Inflammatory macrophage (primary cell): ENCODE measurements around the gene RABEPK.
"Not testable (repeated sequence)": the region's sequence is repeated elsewhere in the genome, so short reads cannot be mapped to it uniquely, and the experiment has no call there.

Experiments
- DNase-seq, 2 donors: peaks; one replicate each; pipeline ENCODE4 v3.0.0-alpha.2; 2020 to 2022
- total RNA-seq, 18 experiments: gene quantifications; one replicate each; lab custom pipeline; 2026; ENCODE audit warnings: mixed read lengths in 6 of 18, inconsistent platforms in 2 of 18; lab: John Stamatoyannopoulos, UW

Gene RABEPK
- 4.8 to 24.4 (median 16.7) reads per million in 18 experiments for total RNA-seq

- peak; percentile 97 to 99 for DNase-seq
These were observed at the start of gene RABEPK for GRCh38 chr9:125200216-125201047. RABEPK (plus strand) TSS chr9:125200542; CDS start chr9:125203014, 2,472 bp downstream.

- no peak for DNase-seq
These were observed 48.6 kb upstream of the RABEPK start for GRCh38 chr9:125151730-125152129.

- DNase-seq: no peak
These were observed 46.5 kb upstream of the RABEPK start for GRCh38 chr9:125153712-125154367.

- DNase-seq: no peak
These were observed 43.8 kb upstream of the RABEPK start for GRCh38 chr9:125156551-125156950.

GRCh38 chr9:125160750-125161149, 39.6 kb upstream of the RABEPK start:
- no peak for DNase-seq

- no peak for DNase-seq
These were observed 38.9 kb upstream of the RABEPK start for GRCh38 chr9:125161284-125161918.

- DNase-seq: not testable (repeated sequence)
These were observed 37.5 kb upstream of the RABEPK start for GRCh38 chr9:125162891-125163290.

GRCh38 chr9:125166762-125167161, 33.6 kb upstream of the RABEPK start:
- DNase-seq: no peak

- no peak for DNase-seq
These were observed 30.4 kb upstream of the RABEPK start for GRCh38 chr9:125169895-125170294.

- DNase-seq: peak in 1 of 2 donors; percentile 26
These were observed 28.1 kb upstream of the RABEPK start for GRCh38 chr9:125172031-125172755.

- no peak for DNase-seq
These were observed 23.7 kb upstream of the RABEPK start for GRCh38 chr9:125176636-125177035.

GRCh38 chr9:125177888-125178287, 22.5 kb upstream of the RABEPK start:
- DNase-seq: no peak

- not testable (repeated sequence) for DNase-seq
These were observed 20.6 kb upstream of the RABEPK start for GRCh38 chr9:125179776-125180175.

GRCh38 chr9:125180876-125181275, 19.5 kb upstream of the RABEPK start:
- DNase-seq: no peak

- DNase-seq: not testable (repeated sequence)
These were observed 18.6 kb upstream of the RABEPK start for GRCh38 chr9:125181756-125182155.

- no peak for DNase-seq
These were observed 17.3 kb upstream of the RABEPK start for GRCh38 chr9:125183054-125183453.

- no peak for DNase-seq
These were observed 16.8 kb upstream of the RABEPK start for GRCh38 chr9:125183561-125183960.

GRCh38 chr9:125189011-125189360, 11.4 kb upstream of the RABEPK start:
- peak in 1 of 2 donors; percentile 12 for DNase-seq

GRCh38 chr9:125189361-125190289, 10.7 kb upstream of the RABEPK start, which contains the start of gene PPP6C:
PPP6C (minus strand) TSS chr9:125189803; CDS start chr9:125189718, 85 bp downstream.
- DNase-seq: peak; percentile 98 to 99

GRCh38 chr9:125190361-125190801, 10.0 kb upstream of the RABEPK start:
- DNase-seq: peak in 1 of 2 donors; percentile 7

- peak; percentile 6 to 7 for DNase-seq
These were observed 5.9 kb upstream of the RABEPK start for GRCh38 chr9:125194466-125194865.
